Astrocyte of the cerebellum (primary cell): ENCODE results near the gene BCL2L13.

ENCODE experiments used
- DNase-seq: peaks from one replicate; pipeline ENCODE4 v3.0.0-alpha.2; 2011; ENCODE audit warnings: low read depth
- H3K4me3 ChIP-seq: 2 replicates; pipeline ENCODE4 v1.5.1; 2011; ENCODE audit warnings: mild to moderate bottlenecking, low read depth, low read length, moderate library complexity
- in situ Hi-C: cut with HindIII; loops from 2 replicates; pipeline ENCODE4 v1.10.0; 2017; ENCODE audit warnings: low sequenced_read_pairs
- TF ChIP-seq, protein P1 (sequence below): IDR thresholded peaks from 2 replicates; pipeline ENCODE4 v1.5.1; 2012; ENCODE audit warnings: low read length, low read depth, moderate library complexity, mild to moderate bottlenecking; ENCODE audit errors: missing control alignments

Gene BCL2L13, protein sequence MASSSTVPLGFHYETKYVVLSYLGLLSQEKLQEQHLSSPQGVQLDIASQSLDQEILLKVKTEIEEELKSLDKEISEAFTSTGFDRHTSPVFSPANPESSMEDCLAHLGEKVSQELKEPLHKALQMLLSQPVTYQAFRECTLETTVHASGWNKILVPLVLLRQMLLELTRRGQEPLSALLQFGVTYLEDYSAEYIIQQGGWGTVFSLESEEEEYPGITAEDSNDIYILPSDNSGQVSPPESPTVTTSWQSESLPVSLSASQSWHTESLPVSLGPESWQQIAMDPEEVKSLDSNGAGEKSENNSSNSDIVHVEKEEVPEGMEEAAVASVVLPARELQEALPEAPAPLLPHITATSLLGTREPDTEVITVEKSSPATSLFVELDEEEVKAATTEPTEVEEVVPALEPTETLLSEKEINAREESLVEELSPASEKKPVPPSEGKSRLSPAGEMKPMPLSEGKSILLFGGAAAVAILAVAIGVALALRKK

DNA sequence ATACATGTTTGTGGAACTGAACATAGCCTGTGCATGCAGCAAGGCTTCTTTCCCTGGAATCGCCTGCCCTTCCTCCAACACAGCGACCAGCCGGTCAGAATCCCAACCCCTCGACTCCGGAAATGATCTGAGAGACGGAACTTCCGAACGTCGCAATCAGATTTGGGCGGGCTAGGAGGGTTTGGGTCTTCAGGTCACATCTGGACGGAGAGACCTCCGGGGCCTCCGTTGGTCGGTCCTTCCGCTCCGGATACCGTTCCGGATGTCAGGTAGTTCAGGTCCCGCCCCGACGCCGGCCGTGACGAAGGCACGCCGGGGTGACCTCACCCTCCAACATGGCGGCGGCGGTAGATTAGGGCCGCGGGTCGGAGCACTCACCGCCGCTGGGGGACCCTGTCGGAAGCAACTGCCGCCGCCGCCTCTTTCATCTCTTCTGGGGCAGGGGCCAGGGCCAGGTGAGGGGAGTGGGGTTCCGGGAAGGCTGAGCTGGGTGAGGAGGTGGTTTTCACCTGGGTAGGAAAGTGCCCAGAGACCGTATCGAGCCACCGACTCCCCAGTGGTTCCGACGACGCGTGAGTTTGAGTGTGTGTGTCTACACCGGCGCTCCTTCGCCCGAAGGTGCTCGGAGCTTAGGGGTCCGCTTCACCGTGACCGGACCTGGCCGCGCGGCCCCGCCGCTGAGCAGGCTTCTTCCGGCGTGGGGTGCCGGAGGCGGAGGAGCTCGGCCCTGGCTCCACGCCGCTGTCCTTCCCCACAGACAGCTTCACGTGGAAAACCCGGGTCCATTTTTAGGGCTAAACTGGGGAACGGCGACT is at the start of gene BCL2L13:
Gene BCL2L13, plus strand, starts transcription at position 326 of the 815 bp plus-strand sequence. CDS start 16,955 bp downstream, outside the sequence.
- in situ Hi-C loops: no loop called here
- H3K4me3 ChIP-seq: peak within 1 kb of the TSS; percentile 90
- TF ChIP-seq, protein P1, sequence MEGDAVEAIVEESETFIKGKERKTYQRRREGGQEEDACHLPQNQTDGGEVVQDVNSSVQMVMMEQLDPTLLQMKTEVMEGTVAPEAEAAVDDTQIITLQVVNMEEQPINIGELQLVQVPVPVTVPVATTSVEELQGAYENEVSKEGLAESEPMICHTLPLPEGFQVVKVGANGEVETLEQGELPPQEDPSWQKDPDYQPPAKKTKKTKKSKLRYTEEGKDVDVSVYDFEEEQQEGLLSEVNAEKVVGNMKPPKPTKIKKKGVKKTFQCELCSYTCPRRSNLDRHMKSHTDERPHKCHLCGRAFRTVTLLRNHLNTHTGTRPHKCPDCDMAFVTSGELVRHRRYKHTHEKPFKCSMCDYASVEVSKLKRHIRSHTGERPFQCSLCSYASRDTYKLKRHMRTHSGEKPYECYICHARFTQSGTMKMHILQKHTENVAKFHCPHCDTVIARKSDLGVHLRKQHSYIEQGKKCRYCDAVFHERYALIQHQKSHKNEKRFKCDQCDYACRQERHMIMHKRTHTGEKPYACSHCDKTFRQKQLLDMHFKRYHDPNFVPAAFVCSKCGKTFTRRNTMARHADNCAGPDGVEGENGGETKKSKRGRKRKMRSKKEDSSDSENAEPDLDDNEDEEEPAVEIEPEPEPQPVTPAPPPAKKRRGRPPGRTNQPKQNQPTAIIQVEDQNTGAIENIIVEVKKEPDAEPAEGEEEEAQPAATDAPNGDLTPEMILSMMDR: no peak
- peak; percentile 66 for DNase-seq

DNA sequence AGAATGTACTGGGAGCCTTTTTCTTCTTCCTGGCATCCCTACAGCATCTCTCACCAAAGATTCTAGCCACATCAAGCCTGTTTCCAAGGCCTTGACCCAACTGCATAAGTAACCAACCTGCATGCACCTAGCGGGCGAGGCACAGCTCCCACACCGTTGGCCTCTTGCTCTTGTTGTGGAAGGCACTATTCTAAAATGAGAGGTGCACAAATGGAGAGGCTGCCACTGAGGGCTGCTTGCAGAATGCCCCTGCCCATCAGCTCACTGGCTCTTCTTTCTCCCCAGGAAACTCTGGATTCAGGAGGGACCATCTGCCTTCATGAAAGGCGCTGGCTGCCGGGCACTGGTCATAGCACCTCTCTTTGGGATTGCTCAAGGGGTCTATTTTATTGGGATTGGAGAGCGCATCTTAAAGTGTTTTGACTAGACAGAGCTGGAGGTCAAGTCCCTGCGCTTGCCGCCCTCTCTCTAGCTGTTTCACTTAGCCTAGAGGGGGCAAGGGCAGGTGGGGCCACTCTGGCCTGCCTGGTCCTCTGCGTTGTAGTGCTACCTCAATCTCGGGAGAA is 48.7 kb upstream of the BCL2L13 start:
- H3K4me3 ChIP-seq: no peak overlapping the region
- DNase-seq: no peak
- TF ChIP-seq, protein P1: no peak
- in situ Hi-C loops: no loop called here

DNA sequence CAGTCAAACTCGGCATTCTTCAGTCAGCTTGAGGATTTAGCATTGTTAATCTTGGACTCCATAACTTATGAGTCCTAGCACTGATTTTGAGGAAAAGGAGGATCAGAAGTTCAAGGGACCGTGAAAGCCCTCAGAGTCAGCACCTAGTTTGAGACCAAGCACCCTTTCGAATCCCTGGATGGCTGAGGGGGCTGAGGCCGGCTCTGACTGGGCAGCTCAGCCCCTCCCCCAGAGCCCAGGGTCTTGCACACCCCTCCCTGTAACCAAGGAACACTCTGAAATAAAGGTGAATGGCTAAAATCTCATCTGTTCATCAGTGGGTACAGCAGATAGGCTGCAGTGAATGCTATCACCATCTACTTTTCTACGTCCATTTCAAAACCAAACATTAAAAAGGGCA is 48.0 kb upstream of the BCL2L13 start:
- TF ChIP-seq, protein P1: no peak
- DNase-seq: no peak
- H3K4me3 ChIP-seq: no peak overlapping the region
- in situ Hi-C loops: no loop called here

DNA sequence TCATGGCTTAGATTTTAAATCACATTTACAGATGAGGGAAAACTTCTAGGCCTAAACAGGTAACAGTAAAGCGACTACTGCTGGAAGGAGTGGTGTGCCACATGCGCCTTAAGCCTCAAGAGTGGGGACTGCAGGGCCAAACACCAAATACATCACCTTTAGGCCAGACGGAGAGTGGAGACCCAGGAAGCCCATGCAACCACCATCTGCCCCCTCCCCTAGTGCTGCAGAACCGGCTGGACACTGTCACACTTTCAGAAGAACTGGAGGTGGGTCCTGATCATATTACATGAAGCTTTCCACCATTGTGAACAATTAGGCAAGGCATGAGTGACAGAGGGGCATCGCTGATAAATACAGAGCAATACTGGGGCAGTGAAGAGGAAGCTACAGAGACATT is 46.4 kb upstream of the BCL2L13 start:
- in situ Hi-C loops: no loop called here
- no peak for DNase-seq
- H3K4me3 ChIP-seq: no peak overlapping the region
- TF ChIP-seq, protein P1: no peak

DNA sequence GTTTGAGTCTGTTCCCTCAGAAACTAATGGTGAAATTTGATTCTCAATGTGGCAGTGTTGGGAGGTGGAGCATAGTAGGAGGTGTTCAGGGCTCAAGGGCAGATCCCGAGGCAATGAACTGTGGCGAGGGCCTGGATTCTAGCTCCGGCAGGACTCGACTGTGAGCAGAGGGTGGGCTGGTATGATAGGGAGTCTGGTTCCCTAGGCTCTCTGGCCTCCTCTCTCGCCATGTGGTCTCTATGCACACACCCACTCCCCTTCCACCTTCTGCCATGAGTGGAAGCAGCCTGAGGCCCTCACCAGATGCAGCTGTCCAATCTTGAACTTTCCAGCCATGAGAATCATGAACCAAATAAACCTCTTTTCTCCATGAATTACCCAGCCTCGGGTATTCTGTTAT is 42.3 kb upstream of the BCL2L13 start:
- in situ Hi-C loops: no loop called here
- no peak overlapping the region for H3K4me3 ChIP-seq
- TF ChIP-seq, protein P1: no peak
- no peak for DNase-seq

DNA sequence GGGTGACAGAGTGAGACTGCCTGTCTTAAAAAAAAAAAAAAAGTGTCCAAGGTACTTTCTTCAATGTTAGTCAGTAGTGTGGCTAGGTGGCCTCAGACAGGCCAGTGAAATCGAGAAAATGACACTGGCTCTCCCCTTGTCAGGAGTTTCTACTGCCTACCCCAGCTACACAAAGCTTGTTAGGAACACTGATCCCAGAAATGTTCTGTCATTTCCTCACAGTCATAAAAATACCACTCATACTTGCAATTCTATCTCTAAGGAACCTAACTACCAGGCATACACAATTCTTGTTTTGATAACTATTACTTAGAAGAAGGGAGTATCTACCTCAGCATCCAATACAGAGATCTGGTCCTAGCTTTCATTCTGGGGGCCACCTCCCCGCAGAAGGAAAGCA is 41.3 kb upstream of the BCL2L13 start:
- TF ChIP-seq, protein P1: no peak
- no peak overlapping the region for H3K4me3 ChIP-seq
- in situ Hi-C loops: no loop called here
- DNase-seq: no peak
